Left hindlimb (tissue), 1 donor: ENCODE data around the gene COL4A2.
"Not testable (repeated sequence)": the region's sequence is repeated elsewhere in the genome, so short reads cannot be mapped to it uniquely, and the experiment has no call there.

Source experiments
- DNase-seq: peaks from one replicate; pipeline ENCODE4 v3.0.0-alpha.2; 2018

COL4A2 gene

DNA sequence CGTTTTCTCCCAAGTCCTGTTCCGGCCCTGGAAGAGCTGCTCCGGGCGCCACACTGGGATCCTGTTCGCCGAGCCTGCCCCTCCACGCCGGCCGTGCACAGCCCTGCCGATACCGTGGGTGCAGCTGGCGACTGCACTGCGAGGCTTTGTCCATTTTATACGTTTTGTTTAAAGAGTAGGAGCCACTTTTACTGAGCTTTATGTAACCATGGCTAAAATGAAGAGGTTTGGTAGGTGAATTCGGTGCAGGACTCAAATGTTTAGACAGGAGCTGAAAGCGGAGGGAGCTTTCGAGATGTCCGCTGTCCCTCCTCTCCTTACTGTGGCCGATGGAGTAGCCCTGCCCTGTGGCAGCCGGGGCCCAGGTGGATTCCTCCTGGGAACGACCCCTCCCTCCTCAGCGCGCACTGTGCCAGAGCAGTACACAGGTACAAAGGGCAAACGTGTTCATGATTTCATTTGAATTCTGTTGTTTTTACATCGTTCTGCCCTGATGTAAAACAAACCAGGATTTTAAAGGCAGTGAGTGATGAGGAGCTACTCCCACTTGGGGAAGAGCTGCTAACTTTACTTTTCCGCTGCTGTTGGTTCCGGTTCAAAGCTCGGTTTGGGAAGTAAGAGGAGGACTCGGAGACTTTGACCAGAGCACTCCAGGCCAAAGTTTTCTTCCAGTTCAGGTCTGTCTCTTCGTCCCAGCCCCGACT is 1.7 kb downstream of the COL4A2 start:
- DNase-seq = no peak

DNA sequence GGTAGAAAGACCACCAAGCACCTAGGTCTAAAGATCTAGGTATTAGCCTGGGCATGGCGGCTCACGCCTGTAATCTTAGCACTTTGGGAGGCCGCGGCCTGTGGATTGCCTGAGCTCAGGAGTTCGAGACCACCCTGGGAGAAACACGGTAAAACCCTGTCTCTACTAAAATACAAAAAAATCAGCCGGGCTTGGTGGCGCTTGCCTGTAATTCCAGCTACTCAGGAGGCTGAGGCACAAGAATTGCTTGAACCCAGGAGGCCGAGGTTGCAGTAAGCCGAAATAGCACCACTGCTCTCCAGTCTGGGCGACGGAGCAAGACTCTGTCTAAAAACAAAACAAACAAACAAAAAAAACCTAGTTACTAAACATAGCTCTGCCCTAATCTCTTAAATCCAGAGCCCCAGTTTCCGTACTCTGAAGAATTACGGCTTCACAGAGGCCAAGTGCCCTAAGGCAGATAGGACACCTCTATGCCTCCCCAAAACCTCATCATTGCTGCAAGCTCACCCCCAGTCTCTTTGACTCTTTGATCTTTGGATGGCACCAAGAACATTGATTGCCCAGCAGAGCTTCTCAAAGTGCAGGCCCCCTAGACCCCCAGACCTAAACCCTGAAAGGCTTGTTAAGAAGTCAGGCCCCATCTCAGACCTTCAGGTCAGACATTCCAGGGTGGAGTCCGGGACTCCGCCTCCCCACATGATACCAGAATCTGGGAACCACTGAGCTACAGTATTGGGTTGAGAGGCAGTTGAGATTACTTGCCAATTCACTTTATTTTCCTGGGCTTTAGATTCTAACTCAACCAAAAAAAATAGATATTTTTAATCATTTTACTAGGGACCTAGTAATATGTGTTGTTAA is 2.8 kb downstream of the COL4A2 start:
- no peak for DNase-seq

DNA sequence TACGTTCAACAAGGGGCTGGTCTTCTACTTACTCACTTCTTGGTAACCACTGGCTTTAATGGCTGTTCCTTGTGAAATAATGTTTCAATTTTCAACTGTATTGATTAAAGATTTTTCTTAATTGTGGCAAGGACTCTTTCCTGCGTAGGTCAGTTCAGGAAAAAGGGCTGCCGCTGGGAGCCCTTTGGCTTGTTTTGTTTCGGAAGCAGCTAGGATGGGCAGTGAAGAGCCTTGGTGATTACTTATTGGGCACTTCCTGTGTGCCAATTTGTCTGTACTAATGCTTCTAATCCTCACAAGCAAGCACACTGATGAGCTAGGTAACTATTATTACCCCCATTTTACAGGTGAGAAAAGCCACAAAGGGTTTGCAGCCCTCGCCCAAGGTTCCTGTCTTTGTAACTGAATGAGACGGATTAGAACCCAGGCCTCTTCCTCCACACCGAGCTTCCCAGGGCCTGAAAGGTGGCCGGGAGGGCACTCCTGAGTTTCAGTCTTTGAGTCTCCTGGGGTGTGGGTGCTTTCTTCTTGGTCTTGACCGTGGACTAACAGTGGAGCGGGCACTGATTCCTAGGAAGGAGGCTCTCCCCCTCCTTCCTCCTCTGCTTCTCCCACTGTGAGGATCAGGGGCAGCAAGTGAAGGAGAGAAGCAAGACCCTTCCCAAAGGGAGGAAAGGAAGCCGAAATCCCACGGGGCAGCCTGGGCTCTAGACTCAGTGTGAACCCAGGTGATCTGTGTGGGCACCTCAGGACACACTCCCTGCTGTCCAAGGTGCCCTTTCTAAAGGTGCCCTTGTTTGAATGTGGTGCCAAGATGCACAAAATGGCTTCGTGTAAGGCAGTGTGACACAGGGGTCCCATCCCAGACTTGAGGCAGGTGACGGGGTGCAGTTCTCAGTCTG is 3.7 kb downstream of the COL4A2 start:
- no peak for DNase-seq

DNA sequence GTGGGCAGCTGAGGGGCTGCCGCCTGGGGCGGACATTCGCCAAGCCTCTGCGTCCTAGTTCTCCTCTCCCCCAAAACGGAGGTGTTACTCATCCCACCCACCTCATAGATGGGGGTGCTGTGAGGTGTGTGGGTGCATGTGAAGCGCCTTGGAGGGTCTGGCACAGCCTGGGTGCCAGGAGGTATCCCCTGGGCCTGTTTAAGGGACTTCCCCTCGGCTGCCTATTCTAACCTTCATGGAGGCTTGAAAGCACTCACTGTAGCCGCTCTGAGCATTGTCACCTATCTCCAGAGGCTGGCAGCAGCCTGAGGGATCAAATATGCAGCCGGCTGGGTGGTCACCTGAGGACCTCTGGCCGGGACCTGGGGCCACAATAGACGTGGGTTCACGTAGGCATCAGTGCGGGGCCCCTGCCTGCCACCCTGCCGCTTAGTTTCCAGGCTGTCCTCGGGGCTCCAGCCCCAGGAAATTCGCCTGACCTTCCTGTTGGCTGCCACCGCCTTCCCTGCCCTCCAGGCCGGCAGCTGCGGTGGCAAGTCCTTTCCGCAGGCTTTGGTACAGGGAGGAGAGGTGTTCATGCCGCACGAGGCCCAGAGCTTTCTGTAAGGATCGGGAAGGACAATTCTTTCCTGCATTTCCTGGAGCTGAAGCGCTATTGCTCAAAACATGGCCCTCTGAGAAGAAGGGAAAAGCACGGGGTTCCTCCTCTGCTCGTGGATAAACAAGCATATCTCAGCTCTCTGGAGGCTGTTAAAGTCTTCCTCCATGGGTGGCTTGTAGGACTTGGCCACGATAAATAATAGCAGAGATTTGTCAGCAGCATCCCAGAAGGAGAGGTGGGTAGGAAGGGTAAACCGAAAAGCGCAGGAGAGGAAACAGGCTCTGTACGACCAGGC is 4.6 kb downstream of the COL4A2 start:
- no peak for DNase-seq

DNA sequence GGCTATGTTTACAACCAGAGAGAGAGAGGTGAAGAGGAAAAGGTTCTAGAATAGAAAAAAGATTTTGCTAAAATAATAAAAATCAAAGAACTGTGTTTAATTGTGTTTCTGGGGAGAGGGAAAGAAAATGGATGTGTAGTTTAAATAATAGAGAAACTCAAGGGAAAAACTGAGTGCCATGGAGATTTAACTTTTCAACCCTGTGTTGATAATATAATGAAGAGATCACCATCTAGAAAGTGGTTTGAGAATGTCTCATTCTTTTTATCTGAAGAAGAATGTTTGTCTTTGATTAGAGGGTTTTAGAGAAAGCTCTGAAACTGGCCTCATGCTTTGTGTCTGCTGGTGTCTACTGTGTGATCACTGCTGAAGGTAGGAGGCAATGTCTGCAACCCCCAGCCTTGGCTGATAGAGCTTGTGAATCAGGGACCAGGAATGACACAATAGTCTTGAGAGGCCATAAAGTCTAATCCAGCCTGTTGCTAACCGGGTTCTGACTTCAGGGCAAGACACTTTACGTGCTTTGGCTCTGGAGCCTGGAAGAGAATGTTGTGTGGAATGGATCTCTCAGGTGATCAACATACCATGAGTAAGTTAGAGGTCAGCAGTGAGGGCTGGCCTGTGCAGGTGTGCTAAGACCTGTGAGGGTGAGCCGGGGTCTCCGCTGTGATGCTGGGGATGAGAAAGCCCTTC is 5.4 kb downstream of the COL4A2 start:
- DNase-seq = no peak

DNA sequence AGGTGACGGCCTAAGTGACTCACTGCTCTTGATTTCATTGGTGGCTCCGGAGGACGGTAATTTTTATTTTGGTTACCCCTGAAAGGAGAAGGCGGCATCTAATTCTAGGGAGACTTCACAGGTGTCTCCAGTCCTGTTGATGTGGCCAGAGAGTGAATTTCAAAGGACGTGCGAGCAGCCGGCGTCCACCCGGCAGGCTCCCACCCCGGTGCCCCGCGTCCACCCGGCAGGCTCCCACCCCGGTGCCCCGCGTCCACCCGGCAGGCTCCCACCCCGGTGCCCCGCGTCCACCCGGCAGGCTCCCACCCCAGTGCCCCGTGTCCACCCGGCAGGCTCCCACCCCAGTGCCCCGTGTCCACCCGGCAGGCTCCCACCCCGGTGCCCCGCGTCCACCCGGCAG is 6.2 kb downstream of the COL4A2 start:
- DNase-seq = not testable (repeated sequence)

DNA sequence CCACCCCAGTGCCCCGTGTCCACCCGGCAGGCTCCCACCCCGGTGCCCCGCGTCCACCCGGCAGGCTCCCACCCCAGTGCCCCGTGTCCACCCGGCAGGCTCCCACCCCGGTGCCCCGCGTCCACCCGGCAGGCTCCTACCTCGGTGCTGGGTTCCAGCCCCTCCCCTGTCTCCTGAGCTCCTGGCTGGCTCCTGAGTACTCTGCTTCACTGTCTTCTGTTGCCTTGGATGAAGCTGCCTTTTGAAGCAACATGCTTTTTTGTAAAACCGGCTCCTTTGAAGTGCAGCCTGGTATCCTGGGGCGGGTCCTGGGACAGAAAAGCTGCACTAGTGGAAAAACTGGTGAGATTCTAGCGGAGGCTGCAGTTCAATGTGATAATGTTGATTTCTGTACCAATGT is 6.6 kb downstream of the COL4A2 start:
- DNase-seq = not testable (repeated sequence)

DNA sequence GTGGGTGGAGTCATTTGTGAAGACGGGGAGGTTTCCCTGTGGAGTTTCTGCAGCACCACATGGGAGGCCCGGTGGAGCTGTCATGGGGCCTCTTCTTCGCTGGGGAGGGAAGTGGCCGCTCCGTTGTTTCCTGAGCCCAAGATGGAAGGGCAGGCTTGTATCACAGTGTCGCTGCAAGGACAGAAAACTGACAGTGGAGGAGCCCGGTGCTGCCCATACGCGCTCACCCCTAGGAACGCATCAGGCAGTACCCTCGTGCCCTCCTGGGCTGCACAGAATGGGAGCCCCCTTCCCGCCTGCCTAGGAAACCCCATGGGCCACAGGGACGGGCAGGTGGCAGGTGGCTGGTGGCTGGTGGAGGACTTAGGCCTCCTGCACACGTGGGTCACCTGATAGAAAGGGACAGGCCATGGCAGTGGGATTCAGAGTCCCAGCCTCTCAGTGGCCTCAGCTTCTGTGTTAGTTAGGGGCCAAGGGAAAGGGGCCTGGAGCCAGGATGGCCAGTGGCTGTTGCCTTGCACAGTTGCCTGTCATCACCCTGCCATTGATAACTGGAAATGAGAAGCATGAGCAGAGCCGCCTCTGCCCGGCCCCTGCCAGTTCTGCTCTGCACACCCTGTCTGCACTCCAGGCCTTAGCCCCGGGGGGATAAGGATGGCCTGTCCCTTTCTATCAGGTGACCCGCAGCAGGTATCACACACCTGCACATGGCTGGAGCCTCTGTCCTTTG is 7.6 kb downstream of the COL4A2 start:
- no peak for DNase-seq

DNA sequence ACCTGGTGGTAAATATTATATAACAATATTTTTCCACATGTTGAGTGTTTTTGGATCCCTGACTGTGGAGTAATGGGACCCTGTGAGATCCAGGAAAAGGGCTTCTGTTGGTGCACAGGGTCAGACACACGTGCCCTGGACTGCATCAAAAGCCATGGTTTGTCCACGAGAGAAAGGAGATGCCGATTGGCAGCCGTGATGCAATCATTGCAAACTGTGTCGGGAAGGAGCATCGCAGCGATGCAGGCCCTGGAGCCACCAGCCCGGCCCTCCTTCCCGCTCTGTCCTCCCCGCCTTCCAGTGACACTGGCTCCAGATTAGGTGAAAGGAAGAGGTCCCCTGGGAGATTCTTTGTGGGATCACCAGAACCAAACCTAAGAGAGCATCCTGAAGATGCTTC is 9.1 kb downstream of the COL4A2 start:
- no peak for DNase-seq

DNA sequence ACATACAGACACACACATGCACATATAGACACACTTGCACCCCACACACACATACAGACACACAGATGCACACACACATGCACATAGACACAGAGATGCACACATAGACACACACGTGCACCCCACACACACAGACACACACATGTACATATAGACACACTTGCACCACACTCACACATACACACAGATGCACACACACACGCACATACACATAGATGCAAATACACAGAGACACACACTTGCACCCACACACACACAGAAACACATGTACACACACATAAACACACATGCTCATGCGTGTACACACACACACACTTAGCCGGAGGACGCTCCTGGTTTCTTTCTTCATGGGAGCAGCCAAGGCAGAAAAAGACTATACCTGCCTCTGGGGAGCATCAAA is 10.0 kb downstream of the COL4A2 start:
- DNase-seq = no peak

DNA sequence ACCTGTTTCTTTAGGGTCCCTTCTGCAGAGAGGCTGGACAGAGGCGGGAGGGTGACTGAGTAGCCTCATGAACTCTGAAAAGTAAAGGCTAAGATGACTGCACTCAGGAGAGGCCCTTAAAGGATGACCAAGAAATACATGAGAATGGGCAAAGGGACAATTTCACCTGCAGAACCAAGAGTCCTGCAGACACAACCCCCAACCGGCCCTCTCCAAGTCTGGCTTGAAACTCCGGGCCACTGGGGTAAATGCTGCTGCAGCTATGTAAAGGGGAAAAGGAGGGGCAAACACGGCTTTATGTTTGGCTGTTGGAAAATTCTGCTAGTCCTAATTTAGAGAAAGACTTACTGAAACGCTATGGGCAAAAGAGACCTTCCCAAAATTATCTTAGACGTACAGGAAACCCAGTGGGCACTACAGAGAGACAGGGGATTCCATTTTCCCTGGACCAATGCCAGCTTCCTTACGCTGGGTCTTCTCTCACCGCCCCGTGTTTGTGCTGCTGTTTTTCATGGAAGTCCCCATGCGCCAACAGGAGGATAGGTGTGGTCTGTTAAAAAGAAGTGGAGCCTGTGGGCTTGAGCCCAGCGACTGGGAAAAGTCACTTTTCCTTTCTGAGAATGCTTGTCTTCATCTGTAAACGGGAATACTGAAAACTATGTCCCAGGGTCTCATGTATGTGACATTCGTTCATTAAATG is 10.6 kb downstream of the COL4A2 start:
- DNase-seq = no peak

DNA sequence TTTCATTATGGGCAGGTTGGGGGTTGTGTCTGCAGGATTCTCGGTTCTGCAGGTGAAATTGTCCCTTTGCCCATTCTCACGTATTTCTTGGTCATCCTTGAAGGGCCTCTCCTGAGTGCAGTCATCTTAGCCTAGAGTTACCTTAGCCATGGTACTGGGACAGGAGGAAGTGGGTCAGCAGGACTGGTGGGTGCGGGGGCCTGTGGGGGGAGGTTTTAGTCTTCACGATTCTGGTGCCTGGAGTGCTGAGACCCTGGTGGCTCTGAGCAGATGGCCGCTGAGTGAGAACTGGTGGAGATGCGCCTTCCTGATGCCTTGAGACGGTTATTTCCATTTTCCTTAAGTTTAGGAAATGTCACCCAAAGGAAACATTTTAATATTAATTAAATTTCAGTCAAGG is 11.8 kb downstream of the COL4A2 start:
- no peak for DNase-seq

DNA sequence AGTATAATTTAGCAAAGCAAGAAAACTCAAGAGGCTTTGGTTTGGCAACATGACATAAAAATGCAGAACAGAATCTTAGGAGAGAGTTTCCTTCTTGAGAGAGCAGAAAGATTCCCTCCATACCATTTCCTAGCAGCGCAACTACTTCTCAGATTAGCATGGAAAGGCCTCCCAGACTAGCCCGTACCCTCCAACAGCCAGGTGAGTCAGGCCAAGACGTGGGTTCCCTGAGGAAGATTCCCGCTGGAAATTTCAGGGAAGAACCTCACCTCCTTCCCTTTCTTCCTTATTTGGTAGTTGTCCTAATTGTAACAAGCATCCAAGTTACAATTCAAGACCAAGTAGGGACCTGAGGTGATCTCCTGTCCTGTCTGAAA is 12.3 kb downstream of the COL4A2 start:
- no peak for DNase-seq

DNA sequence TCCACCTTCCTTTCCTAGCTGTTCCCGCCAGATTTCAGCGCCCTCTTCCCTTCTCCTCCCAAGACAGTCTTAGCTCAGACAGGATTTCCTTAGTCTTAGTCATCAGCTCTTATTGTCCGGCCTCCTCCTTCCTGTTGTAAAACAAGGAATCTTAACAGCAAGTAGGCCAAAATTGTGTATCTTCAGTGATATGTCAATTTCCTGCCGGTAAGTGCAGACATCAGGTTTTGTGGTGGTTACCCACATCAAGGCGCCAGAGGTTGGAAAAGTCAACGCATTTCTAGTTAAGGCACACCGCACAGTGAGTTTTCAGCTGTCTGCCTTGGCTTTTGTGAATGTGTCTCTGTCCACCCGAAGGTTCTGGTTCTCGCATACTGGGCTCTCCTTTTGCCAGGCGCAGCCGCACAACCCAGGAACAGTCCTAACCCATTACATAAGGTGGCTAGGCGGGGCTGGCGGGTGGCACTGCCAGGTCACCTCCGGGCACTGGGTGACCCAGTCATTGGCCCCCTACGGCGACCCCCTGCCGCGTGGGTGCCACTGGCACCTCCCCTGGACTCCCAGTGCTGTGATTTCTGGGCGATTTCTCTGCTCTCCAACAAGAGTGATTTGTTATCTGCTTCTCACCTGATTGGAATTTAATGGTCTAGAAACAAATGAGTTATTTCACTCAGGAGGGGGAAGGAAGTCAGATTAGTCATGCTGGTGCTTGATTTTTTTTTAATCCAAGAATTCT is 12.9 kb downstream of the COL4A2 start:
- no peak for DNase-seq

DNA sequence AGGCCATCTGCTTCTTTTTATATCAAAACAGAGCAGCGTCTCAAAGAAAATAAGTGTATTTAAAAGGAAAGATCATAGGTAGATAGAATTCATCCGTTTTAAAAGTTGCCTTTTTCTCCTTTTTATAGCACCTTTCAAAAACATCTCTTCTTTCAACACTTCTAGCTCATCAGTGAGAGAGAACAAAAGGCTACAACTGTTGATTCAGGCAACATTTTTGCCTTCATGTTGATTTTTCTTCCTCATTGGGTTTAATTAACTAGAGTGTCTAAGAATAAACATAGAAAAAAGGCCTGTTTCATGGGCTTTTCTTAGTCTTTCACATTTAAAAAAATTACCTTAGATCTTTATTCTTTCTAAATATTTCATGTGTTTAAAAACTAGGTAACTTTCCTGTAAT is 13.6 kb downstream of the COL4A2 start:
- no peak for DNase-seq

DNA sequence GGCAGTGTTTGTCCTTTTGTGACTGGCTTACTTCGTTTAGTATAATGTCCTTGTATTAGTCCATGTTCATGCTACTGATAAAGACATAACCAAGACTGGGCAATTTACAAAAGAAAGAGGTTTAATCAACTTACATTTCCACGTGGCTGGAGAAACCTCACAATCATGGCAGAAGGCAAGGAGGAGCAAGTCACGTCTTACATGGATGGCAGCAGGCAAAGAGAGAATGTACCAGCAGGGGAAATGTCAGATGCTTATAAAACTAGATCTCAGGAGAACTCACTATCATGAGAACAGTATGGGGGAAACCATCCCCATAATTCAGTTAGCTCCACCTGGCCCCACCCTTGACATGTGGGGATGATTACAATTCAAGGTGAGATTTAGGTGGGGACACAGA is 14.5 kb downstream of the COL4A2 start:
- DNase-seq = not testable (repeated sequence)

DNA sequence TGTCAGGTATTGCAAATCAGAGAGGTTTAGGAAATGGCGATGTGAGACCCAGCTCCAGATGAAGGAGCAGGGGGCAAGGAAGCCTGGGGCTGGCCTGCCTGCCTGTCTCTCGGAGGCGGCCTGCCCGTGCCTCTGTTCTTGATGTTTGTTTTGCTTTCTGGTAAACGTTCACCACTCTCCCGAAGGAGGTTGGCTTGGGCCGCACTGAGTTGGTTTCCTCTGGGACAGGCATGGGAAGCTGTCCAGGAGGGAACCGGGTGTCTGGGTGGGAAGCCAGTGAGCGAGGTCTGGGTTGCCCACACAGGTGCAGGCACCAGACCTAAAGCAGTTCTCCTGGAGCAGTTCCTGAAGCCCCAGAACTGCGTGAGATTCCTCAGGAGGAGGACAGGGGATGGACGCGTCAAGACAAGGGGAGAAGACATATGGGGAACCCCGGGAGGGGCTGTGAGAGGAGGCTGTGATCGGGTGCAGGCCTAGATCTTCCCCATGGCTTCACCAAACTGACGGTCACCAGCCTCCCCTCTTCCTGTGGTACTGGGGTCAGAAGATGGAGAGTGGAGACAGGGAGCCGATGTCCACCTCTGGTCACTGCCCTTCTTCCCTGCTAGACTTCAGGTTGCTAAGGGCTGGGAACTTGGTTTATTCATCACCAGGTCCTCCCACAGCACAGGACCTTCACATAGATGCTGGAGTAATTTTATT is 15.2 kb downstream of the COL4A2 start:
- DNase-seq = no peak

DNA sequence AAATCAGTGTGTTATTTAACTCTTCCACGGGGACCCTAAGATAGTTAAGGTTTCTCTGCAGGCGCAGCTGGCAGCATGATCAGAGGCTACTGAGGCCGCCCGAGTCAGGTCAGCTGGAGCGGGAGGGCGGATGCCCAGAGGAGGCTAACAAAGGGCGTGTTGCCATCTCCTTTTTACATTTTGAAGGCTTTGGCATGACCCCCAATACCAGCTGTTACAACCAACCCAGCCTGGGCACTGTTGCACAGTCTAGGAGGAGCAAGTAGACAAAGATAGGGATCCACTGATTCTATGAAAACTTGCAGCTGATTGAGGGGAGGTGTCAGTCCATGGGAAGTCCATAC is 15.7 kb downstream of the COL4A2 start:
- no peak for DNase-seq
